SK-N-MC (cell line): ENCODE data around the gene ITGA11.

Experiments
- EZH2 ChIP-seq: fragments of 200-600 bp; sonication (generic); IDR thresholded peaks from one replicate; pipeline ENCODE4 v1.6.1; 2017; ENCODE audit warnings: antibody characterized with exemption
- POLR2AphosphoS5 ChIP-seq: IDR thresholded peaks from 2 replicates; pipeline ENCODE4 v1.6.1; 2012; ENCODE audit warnings: mild to moderate bottlenecking, low read depth, low read length, borderline replicate concordance

GRCh38 chr15:68292967-68293366, 139.0 kb downstream of the ITGA11 start:
- TF ChIP-seq EZH2 (no peak), POLR2AphosphoS5 (no peak)
